NCI-H524 treated with DMSO at 0.1 percent for 48 hours (cell line): ENCODE results near the gene ABTB1.

Experiments used
- DNase-seq: peaks from one replicate; lab custom pipeline; 2025; lab: John Stamatoyannopoulos, UW

The ABTB1 gene

GRCh38 chr3:127672429-127673190 lies at the start of gene ABTB1:
Gene ABTB1, plus strand, starts transcription at chr3:127672952. Its CDS starts 74 bp downstream, at chr3:127673026.
- DNase-seq: peak; percentile 3

DNA sequence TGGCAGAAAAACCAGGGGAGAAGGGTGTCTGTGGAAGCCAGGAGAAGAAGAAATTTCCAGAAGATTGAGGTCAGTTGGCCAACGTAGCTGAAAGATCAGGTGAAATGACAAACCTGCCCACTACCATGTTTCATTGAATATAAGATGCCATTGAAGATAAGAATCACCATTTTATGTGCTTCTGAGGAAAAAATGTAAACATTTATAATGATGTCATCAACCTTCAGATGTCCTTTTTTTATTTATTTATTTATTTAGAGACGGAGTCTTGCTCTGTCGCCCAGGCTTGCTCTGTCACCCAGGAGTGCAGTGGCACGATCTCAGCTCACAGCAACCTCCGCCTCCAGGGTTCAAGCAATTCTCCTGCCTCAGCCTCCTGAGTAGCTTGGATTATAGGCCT lies 48.7 kb upstream of the ABTB1 start:
- no peak for DNase-seq

GRCh38 chr3:127625821-127626220 lies 46.9 kb upstream of the ABTB1 start:
- no peak for DNase-seq

DNA sequence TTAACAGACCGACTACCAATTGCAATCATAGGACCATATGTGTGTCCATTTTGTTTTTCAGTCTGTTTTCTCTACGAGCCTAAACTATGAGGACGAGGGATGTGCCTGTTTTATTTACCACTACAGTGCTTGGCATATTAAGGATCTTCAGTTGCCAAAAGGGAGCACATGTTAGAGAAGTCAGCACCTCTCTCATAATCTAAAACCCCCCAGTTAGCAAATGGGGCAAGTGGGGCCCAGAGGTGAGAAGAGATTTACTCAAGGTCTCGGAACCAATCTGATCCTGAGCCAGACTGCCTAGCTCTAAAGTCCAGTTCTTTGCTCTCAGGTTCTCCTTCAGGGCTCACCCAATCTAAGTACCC lies 44.3 kb upstream of the ABTB1 start:
- no peak for DNase-seq

- no peak for DNase-seq
Measured at GRCh38 chr3:127628788-127629466, 43.8 kb upstream of the ABTB1 start, which contains the start of gene PODXL2. Gene PODXL2, plus strand, starts transcription at chr3:127629185. Its CDS starts 35 bp downstream, at chr3:127629220.

DNA sequence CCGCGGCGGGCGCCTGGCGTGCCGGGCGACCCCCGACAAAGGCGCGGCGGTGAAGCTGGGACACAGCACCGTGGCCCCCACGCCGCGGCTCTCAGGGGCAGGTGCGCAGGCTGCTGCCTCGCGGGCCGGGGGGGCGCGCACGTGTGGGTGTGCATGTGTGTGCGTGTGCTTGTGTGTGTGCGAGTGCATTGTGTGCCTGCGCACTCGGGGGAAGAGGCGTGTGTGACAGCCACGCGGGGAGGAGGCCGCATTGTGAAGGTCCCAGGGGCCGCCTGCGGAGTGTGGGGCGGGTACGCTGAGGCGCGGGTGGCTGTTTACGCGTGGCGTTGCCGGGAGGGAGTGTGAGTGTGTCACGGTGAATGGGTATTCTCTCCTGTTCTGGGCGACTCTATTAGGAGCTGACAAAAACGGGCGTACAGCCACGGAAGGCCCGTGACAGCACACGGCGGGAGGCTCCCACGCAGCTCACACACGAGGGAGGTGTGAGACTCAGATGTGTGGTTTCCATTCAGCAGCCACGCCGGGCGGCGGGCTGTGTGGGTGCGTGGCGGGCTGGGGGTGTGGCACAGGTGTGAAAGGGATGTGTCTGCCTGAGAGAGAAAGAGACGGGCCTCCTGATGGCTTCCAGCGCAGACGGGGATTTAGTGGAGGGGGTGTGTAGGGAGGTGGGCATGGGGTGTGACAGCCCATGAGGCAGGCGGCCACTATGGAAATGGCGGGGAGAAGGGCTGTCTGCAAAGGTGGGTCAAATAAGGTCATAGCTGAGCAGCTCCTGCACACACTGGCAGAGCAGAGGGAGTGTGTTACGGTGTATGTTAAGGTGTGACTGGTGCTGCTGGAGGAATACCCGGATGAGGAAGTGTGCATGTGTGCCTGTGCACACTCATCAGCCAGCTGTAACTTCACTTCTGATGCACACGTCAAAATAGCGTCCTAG lies 43.0 kb upstream of the ABTB1 start:
- DNase-seq: no peak

GRCh38 chr3:127630811-127631714 lies 41.7 kb upstream of the ABTB1 start:
- peak; percentile 72 for DNase-seq

DNA sequence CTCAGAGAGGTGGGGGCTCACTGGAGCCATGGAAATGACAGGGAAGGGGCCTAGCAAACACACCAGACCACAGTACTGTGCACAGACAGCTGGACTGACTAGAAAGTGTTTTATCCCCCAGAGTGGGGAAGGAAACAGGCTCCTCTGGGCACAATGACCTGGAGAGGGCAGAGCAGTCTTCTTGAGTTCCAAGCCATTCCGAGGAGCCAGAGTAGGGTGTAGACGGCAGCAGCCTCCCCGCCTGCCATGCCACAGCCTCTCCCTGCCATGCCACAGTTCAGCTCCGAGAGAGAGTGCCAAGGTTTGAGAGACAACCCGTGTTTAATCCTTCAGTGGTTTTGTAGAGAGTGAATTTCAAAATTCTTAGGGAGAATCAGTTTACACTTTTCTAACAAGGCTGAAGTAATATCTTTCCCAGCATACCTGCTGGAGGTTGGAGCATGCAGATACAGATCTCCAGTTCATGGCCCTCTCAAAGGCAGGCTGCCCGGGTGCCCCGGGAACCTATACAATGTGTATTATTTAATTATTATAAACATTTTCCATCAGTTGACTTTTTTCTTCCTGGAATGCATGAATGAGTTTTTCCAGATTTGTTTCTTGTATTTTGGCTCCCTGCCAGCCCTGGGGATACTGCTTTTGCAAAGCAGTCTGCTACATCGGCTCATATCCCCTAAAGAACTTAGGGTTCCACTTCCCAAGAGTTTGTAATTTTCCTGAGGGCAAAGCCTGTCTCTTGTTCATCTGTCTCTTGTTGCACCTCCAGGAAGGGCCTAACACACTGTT lies 40.5 kb upstream of the ABTB1 start:
- no peak for DNase-seq

GRCh38 chr3:127634653-127635052 lies 38.1 kb upstream of the ABTB1 start:
- DNase-seq: no peak

DNA sequence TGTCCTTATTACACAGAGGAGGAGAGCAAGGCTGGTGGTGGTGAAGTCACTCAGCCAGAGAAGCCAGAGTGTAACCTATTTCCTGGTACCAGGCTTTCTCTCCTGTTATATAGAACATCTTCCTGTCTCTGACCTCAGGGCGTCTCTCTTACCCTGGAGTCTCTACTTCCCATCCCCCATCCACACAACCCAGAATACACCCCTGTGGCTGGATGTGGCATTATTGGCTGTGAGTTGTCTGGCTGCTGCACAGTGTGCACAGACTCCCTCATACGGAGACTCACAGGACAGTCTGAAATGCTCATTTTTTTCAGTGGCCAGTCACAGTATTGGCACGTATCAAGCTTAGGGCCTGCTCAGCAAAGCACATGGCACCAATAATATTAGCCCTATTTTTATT lies 35.2 kb upstream of the ABTB1 start:
- no peak for DNase-seq

GRCh38 chr3:127637971-127638370 lies 34.8 kb upstream of the ABTB1 start:
- no peak for DNase-seq

- no peak for DNase-seq
Measured at GRCh38 chr3:127639173-127640041, 33.3 kb upstream of the ABTB1 start.

DNA sequence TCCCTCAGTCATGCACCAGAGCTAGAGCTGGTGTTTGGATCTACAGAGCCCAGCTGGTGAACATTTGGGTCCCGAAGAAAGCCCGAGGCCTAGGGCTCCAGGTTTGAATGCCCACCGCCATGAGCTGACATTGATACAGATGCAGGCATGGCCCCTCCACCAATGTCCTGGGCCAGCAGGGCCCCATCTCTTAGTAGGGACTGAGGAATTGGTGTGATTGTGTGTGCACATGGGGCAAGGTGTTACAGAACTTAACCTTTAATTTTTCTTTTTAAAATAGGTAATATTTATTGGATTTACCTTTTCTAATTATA lies 32.8 kb upstream of the ABTB1 start:
- DNase-seq: no peak

DNA sequence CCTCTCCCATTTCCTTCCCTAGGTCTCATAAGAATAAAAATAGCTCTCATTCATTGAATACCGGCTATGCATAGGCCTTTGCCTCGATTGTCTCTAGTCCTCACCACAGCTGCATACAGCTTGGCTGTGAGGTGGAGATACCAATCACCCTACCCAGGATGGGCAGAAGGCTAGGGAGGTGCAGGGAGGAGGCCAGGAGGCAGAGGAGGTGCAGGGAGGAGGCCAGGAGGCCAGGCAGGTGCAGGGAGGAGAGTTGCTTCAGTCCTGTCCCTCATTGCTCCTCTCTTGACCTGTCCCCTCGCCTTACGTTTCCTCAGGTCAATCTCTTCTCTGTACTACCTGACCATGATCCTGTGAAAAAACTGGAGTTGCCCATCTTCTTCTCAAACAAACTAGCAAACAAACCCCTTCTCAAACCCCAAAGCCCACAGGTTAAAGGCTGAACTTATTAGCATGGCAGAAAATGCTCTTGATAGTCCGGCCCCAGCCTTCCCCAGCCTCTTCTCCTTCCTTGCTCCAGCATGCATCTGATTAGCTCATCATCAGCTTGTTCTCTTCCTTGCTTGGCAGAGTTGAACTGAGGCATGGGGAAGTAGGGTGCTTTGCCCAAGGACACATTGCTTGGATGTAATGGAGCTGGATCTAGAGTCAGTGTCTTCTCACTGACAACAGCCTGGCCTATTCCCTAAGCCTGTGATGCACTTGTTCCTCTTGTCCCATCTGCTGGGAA lies 27.9 kb upstream of the ABTB1 start:
- DNase-seq: no peak

GRCh38 chr3:127645371-127646015 lies 27.3 kb upstream of the ABTB1 start:
- DNase-seq: no peak

- DNase-seq: no peak
Measured at GRCh38 chr3:127646501-127647046, 26.2 kb upstream of the ABTB1 start.

DNA sequence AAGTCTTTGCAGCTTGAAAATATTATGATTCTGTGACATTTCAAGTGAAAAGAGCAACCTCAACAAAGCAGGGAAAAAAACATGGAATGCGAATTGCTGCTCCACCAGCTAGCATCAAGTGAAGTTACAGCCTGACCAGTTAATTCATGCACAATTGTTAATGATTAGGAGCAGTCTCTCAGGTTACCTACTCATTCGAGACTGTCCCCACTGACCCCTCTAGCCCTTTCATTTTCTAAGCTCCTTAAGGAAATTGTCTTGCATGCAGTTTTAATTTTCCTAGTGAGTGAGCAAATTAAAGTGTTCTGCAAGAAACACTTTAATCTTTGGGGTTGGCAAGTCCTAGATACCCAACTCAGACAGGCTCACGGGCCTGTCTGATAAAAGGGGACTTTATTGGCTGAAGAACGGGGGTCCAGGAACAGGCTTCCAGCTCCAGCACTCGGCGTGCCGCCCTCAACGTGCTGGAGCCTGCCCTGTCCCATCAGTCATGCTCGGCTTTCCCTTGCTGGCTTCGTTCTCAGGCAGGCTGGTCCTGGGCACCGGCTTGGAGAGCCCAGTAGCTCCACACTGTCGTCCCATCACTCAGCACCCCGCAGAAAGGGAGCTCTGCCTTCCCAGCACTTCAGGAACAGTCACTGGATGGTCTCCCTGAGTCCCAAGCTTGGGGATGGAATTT lies 25.4 kb upstream of the ABTB1 start:
- no peak for DNase-seq

DNA sequence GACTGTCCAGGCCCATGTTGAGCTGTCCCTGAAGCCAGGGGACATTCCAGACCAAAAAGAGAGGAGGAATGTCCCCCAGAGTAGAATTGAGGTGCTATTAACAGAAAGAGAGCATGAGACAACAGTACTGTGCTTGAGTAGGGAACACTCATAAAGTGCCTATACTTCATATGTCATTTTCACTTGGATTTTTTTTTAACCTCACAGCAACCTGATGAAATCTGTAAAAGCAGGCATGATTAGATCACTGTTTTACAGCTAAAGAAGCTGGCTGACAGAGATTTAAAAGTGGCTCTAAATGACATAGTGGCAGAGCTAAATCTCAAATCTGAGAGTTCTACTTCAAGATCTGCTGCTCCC lies 24.9 kb upstream of the ABTB1 start:
- no peak for DNase-seq
